OCI-LY3 (cell line): ENCODE data around the gene METTL24.

Source experiments
- H2AFZ ChIP-seq: fragments of 200-600, 300-600 bp; shearing (Covaris generic); 2 replicates; pipeline ENCODE4 v1.6.0; 2014; ENCODE audit warnings: antibody characterized with exemption, low read depth, low read length
- H3K27ac ChIP-seq: fragments of 200-600, 300-600 bp; sonication (generic); 2 replicates; pipeline ENCODE4 v1.5.1; 2014; ENCODE audit warnings: mild to moderate bottlenecking, low read length, moderate library complexity, mixed read lengths
- H3K27me3 ChIP-seq: fragments of 200-600, 300-600 bp; sonication (generic); 2 replicates; pipeline ENCODE4 v1.6.1; 2014; ENCODE audit warnings: low read depth, low read length, mixed read lengths
- H3K36me3 ChIP-seq: fragments of 200-600, 300-600 bp; sonication (generic); replicated peaks from 2 replicates; pipeline ENCODE3; 2014; ENCODE audit warnings: low read depth, low read length, mixed read lengths
- H3K4me1 ChIP-seq: fragments of 300-600, 200-600 bp; sonication (generic); 2 replicates; pipeline ENCODE4 v1.6.1; 2014; ENCODE audit warnings: low read length, mixed read lengths
- H3K4me2 ChIP-seq: fragments of 200-600, 300-600 bp; sonication (generic); 2 replicates; pipeline ENCODE4 v1.6.1; 2014; ENCODE audit warnings: low read length, mixed read lengths
- H3K4me3 ChIP-seq: fragments of 300-600, 200-600 bp; sonication (generic); 2 replicates; pipeline ENCODE4 v1.5.1; 2014; ENCODE audit warnings: antibody characterized with exemption, mild to moderate bottlenecking, low read length, moderate library complexity
- H3K79me2 ChIP-seq: fragments of 300-600, 200-600 bp; shearing (Covaris generic); 2 replicates; pipeline ENCODE4 v1.6.1; 2014; ENCODE audit warnings: mild to moderate bottlenecking, low read length, mixed read lengths
- H3K9ac ChIP-seq: fragments of 300-600, 200-600 bp; shearing (Covaris generic); 2 replicates; pipeline ENCODE4 v1.6.0; 2014; ENCODE audit warnings: mild to moderate bottlenecking, low read length, moderate library complexity
- H3K9me3 ChIP-seq: fragments of 200-600, 300-600 bp; shearing (Covaris generic); 2 replicates; pipeline ENCODE4 v1.6.1; 2014; ENCODE audit warnings: low read length, mixed read lengths; ENCODE audit not compliant: insufficient read depth
- H4K20me1 ChIP-seq: fragments of 200-600, 300-600 bp; sonication (generic); 2 replicates; pipeline ENCODE4 v1.6.1; 2016; ENCODE audit warnings: low read length, mixed read lengths; ENCODE audit not compliant: insufficient read depth
- CTCF ChIP-seq: fragments of 200-600, 300-600 bp; sonication (generic); IDR thresholded peaks from 2 replicates; pipeline ENCODE4 v1.5.1; 2014; ENCODE audit warnings: antibody characterized with exemption, low read length, low read depth
- EZH2phosphoT487 ChIP-seq: fragments of 200-600 bp; shearing (Covaris generic); IDR thresholded peaks from 2 replicates; pipeline ENCODE4 v1.6.1; 2018; ENCODE audit warnings: antibody characterized with exemption, mixed run types, low read depth

The METTL24 gene

GRCh38 chr6:110338820-110339470 is 19.2 kb downstream of the METTL24 start:
- Histone ChIP-seq H3K79me2 (no peaks in the 10 kb centered on the region), H4K20me1 (no peaks in the 10 kb centered on the region), H2AFZ (no peak overlapping the region), H3K4me2 (no peak overlapping the region), H3K4me1 (peaks cover 5% of the 10 kb centered on the region; the same call in 1 of the 2 replicates), H3K9ac (no peak overlapping the region), H3K27me3 (no peaks in the 10 kb centered on the region), H3K36me3 (no peaks in the 10 kb centered on the region), H3K9me3 (no peaks in the 10 kb centered on the region), H3K27ac (no peak overlapping the region), H3K4me3 (no peak overlapping the region)
- no peak for TF ChIP-seq EZH2phosphoT487
- no peak for TF ChIP-seq CTCF

- no peak overlapping the region for H3K4me3 ChIP-seq
- no peaks in the 10 kb centered on the region for H3K36me3 ChIP-seq
- no peak overlapping the region for H2AFZ ChIP-seq
- TF ChIP-seq EZH2phosphoT487 (no peak), CTCF (no peak)
- no peaks in the 10 kb centered on the region for H3K27me3 ChIP-seq
- H3K27ac ChIP-seq = no peak overlapping the region
- no peak overlapping the region for H3K4me2 ChIP-seq
- H3K9ac ChIP-seq = no peak overlapping the region
- H3K79me2 ChIP-seq = no peaks in the 10 kb centered on the region
- peaks cover 5% of the 10 kb centered on the region; the same call in 1 of the 2 replicates for H3K4me1 ChIP-seq
- H3K9me3 ChIP-seq = no peaks in the 10 kb centered on the region
- no peaks in the 10 kb centered on the region for H4K20me1 ChIP-seq
Observed at GRCh38 chr6:110337486-110337885, 20.7 kb downstream of the METTL24 start.

GRCh38 chr6:110334423-110335180 is 23.5 kb downstream of the METTL24 start:
- Histone ChIP-seq H3K9me3 (no peaks in the 10 kb centered on the region), H2AFZ (no peak overlapping the region), H3K4me1 (peaks cover 10% of the 10 kb centered on the region; the same call in 1 of the 2 replicates), H3K9ac (no peak overlapping the region), H3K36me3 (no peaks in the 10 kb centered on the region), H3K27me3 (no peaks in the 10 kb centered on the region), H3K79me2 (no peaks in the 10 kb centered on the region), H3K4me3 (no peak overlapping the region), H4K20me1 (no peaks in the 10 kb centered on the region), H3K27ac (no peak overlapping the region), H3K4me2 (no peak overlapping the region)
- TF ChIP-seq CTCF = no peak
- TF ChIP-seq EZH2phosphoT487 = no peak

GRCh38 chr6:110332281-110332680 is 25.9 kb downstream of the METTL24 start:
- H3K4me3 ChIP-seq = no peak overlapping the region
- H3K36me3 ChIP-seq = no peaks in the 10 kb centered on the region
- peaks cover 5% of the 10 kb centered on the region; the same call in 1 of the 2 replicates for H3K4me1 ChIP-seq
- H3K27me3 ChIP-seq = no peaks in the 10 kb centered on the region
- no peaks in the 10 kb centered on the region for H3K79me2 ChIP-seq
- H3K27ac ChIP-seq = no peak overlapping the region
- no peaks in the 10 kb centered on the region for H4K20me1 ChIP-seq
- H3K9me3 ChIP-seq = no peaks in the 10 kb centered on the region
- H3K4me2 ChIP-seq = peak overlapping the region; percentile 20; the same call in 1 of the 2 replicates
- no peak overlapping the region for H2AFZ ChIP-seq
- no peak overlapping the region for H3K9ac ChIP-seq
- TF ChIP-seq EZH2phosphoT487 (no peak), CTCF (no peak)
